Measurements from ENCODE around the gene LYRM2. TPM values are rescaled to one million over a fixed set of nuclear protein-coding genes. Genes with fewer than 3 reads are reported as not detected.

LYRM2 gene
- total RNA-seq: 10 to 100 TPM; 16.1 to 24.7 (median 20.1) TPM

- no peak for TF ChIP-seq CTCF (IDR thresholded peaks at IDR 0.05; ENCODE audit: low read depth)
Measured at GRCh38 chr6:89638320-89639195, at the start of gene LYRM2. LYRM2 (minus strand) TSS chr6:89638747; CDS start chr6:89638716, 31 bp downstream.

DNA sequence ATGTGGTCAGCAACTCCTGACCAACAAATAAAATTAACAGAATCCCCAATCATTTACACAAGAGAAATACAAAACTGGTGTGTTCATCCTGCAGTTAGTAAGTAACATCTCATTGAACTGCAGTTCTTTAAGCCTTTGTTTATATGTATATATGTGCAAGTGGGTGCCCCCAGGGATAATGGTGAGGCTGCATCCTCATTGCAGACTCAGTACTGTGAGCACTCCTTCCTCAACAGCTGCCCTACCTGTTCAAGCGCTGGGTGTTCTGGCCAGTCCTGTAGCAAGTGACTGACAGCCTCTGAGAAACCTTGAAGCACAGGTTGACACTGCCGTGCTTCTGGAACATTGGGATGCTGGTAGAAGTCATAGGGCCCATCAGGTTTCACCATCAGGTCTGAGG is 49.8 kb upstream of the LYRM2 start:
- no peak for TF ChIP-seq CTCF (IDR thresholded peaks at IDR 0.05; ENCODE audit: low read depth)

DNA sequence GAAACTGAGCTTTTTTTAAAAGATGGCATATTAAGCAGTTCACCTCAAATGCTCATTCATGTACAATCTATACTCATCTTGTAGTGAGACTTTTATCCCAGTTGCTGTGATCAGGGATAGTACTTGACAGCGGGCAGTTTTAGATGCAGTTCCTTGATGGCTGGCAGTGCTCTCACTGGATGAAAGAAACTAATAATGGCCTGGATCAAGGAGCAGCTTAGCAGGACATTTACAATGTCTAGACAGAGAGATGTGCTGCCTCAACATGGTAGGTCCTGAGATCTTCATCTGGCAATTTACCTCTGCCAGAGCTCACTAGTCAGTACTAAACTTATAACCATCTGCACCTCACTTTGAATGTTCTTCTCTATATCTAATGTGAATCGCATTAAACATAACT is 46.8 kb upstream of the LYRM2 start:
- TF ChIP-seq CTCF (IDR thresholded peaks at IDR 0.05; ENCODE audit: low read depth): no peak

- TF ChIP-seq CTCF (IDR thresholded peaks at IDR 0.05; ENCODE audit: low read depth): no peak
Measured at GRCh38 chr6:89682991-89683390, 44.4 kb upstream of the LYRM2 start.

- TF ChIP-seq CTCF (IDR thresholded peaks at IDR 0.05; ENCODE audit: low read depth): no peak
Measured at GRCh38 chr6:89681983-89682564, 43.5 kb upstream of the LYRM2 start.

- TF ChIP-seq CTCF (IDR thresholded peaks at IDR 0.05; ENCODE audit: low read depth): no peak
Measured at GRCh38 chr6:89680551-89680950, 42.0 kb upstream of the LYRM2 start.

GRCh38 chr6:89680150-89680549 is 41.6 kb upstream of the LYRM2 start:
- TF ChIP-seq CTCF (IDR thresholded peaks at IDR 0.05; ENCODE audit: low read depth): no peak

Measured in subcutaneous adipose tissue (tissue), 4 donors.